GM18502 (cell line): Measurements from ENCODE around the gene IFITM10.
"Not testable (repeated sequence)": the region's sequence is repeated elsewhere in the genome, so short reads cannot be mapped to it uniquely, and the experiment has no call there.

Source experiments
- ATAC-seq: cut with Tn5 transposase; IDR thresholded peaks from one replicate; pipeline ENCODE4 v1.9.1; 2021; ENCODE audit warnings: mild to moderate bottlenecking; ENCODE audit not compliant: unreplicated experiment, poor library complexity

Gene IFITM10

DNA sequence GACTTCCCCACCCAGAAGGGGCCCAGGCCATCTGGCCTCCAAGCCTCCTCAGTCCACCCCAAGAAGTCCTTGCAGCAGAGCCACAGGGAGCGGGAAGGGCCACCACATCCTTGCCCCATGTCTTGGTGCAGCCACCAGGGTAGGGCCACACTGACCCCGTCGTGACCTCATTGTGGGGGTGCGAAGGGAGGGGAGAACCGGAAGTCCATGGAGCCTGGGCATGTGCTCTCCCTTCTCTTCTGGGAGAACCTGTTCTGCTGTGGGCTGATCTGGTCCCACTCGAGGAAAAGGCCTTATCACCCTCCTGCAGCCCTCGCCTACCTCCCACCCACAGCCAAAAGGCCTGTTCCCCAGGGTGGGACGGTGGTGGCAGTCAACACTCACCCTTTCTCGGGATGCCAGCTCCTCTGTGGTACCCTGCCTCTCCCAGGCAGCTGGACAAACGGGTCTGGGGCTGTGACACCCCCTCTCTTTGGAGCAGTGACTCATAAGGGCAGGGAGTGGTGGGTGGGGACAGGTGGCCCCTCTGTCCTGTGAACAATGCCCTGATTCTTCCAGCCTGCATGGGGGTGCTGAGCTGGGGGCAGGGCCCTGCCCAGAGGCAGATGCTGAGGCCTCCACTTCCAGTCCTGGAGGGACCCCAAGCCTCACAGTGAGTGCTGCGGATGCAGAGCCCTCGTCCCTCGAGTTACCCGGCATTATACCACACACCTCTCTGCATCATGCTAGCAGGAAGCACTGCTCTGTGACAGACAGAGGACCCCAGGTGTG is 27.9 kb upstream of the IFITM10 start:
- ATAC-seq: no peak

DNA sequence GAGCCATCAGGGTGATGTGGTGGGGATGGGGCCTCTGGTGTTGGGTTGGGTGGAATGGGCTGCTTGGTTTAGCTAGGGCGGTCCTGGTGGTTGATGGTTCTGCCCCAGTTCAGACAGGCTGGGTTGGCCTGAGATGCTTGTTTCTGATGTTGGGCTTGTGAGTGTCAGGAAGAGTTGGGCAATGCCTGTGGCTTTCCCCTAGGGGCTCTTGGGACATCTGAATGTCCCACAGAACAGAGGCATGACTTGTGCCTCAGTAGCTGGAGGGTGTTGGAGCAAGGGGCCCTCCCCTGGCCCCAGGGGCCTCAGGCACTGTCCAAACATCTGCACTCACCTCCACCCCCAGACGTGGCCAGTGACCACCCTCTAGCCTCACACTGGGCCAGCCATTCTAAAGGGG is 27.3 kb upstream of the IFITM10 start:
- ATAC-seq: no peak

DNA sequence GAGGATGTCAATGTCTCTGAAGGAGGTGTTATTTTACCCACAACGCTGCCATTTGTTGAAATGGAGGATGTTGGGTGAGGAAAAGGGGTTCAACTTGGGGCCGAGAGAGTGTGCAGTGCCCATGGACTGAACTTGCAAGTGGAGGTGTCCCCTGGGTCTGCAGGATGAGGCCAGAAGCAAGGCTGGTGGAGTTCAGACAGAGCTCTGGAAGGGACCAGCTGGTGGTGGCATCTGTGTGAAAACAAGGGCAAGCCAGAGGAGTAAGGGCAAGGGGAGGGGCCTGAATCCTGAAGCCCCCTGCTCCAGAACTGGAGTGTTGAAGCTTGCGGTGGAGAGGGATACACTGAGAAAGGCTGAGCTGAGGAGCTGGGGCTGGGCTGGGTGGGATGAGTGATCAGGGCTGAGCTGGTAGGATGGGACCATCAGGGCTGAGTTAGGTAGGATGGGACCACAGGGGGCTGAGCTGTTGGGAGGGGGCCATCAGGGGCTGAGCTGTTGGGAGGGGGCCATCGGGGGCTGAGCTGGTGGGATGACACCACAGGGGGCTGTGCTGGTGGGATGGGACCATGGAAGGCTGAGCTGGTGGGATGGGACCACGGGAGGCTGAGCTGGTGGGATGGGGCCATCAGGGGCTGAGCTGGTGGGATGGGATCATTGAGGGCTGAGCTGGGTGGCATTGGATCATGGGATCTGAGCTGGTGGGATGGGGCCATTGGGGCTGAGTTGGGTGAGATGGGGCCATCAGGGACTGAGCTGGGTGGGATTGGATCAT is 26.7 kb upstream of the IFITM10 start:
- no peak for ATAC-seq

DNA sequence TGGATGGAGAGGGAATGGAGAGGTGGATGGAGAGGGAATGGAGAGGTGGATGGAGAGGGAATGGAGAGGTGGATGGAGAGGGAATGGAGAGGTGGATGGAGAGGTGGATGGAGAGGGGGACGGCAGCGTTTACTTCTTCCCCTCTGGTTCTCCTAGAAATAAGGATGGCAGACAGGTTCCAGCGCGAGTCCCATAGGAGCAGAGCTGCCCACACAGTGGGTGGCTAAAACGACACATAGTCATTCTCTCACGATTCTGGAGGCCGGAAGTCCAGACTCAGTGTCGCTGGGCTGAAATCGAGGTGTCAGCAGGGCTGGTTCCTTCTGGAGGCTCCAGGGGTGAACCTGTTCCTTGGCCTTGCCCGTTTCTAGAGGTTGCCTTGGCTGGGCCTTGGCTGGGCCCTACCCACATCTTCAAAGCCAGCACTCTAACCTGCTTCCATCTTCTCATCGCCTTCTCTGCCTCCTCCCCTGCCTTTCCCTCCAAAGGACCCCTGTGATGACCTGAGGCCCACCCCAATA is 26.0 kb upstream of the IFITM10 start:
- no peak for ATAC-seq

DNA sequence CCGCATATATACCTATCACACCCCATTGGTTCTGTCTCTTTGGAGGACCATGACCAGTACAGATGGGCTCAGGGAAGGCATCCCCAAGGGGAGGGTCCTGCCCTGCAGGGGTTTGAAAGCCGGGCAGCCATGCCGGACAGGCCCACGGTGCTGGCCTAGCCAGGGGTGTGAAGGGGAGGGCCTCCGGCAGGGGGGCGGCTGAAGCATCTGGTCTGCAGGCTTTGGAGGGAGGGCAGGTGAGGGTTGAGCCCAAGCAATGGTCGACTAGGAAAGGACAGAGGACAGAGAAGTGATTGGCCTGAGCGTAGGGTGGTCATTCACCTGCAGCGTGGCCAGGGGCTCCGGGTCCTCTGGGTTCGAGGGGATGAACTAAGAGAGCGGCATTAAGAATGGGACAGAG is 24.5 kb upstream of the IFITM10 start:
- no peak for ATAC-seq

DNA sequence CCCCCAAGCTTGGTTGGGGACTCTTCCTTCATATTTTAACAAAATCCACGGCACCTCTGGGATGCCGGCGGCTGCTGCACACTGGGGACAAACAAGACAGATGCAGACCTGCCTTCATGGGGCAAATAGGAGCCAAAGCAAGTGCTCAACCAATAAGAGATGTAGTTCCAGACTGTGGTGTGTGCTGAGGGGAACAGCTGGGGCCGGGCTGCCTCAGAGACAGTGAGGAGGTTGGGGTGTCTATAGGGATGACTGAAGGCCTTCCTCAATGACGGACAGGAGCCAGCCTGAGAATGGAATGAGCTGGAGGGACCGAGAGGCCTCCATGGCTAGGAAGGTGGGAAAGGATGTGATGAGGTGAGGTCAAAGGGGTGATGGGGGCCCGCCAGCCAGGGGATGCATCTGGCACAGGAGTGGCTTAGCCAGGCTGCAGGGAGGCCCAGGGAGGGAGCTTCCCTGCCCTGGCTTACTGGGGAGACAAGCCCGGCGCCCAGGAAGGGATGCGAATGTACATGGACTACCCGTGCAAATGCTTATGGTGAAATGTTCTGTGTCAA is 23.7 kb upstream of the IFITM10 start:
- ATAC-seq: no peak

DNA sequence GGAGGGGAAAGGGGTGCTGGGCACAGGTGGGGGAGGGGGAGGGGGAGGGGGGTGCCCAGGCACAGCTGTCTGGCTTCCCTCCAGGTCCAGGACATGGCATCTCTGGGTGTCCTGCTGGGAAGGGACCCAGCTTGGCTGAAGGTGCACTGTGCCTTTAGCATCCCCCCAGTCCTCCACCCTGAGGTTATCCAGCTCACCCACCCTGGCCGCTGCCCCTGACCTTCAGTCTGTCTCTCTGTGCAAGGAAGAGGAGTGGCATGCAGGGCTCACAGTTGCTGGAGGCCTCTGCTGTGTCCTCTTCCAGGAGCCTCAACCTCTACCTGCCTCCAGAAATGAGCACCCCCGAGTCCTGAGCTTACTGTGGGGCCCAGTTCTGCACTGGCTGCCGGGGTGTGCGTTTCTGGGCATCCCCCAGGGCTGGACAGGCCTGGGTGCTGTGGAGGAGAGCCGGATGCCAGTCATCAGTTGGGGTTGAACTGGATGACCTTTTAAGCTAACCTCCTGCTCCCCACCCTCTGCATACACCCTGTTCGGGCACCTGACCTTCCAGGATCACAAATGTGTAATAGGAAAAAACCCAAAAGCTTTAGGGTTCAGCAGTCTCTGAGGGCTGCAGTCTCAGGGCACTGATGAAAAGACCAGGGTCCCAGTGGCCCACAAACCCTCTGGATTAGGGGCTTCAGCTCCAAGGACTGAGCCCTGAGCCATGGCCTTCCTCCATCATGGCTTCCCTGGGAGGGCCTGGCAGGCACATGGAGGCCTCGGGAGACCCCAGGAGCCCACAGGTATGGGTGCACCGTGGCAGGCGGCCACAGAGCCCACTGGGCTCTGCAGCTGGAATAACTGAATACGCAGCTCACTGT is 23.0 kb upstream of the IFITM10 start:
- no peak for ATAC-seq

DNA sequence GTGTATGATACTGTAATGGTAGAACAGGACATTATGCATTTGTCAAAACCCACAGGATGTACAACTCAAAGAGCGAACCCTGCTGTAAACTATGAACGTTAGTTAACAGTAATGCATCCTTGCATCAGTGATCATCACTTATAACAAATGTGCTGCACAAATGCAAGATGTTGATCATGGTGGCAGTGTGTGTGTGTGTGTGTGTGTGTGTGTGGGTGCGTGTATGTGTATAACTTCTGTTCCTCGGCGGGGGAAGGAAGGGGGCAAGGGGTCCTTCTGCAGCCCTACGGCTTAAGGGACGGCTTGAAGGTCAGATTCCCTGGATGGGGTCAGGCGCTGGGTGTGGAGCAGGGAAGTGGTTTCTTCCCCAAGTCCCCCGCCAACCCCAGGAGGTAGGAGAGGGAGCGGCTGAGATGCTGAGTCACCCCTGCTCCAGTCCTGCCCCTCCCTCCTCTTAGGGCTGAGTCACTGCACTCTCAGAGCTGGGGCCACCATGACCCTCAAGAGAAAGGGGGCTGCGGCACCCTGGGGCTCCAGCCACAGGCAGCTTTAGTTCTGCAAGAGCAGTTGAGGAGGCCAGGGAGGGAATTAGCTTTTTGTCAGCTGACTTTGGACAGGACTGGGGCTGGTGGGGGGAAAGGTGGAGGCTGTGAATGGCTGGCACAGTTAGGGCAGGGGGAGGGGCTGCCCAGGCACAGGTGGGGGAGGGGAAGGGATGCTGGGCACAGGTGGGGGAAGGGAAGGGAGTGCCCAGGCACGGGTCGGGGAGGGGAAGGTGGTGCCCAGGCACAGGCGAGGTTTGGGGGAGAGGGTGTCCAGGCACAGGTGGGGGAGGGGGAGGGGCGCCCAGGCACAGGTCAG is 22.1 kb upstream of the IFITM10 start:
- ATAC-seq: no peak

DNA sequence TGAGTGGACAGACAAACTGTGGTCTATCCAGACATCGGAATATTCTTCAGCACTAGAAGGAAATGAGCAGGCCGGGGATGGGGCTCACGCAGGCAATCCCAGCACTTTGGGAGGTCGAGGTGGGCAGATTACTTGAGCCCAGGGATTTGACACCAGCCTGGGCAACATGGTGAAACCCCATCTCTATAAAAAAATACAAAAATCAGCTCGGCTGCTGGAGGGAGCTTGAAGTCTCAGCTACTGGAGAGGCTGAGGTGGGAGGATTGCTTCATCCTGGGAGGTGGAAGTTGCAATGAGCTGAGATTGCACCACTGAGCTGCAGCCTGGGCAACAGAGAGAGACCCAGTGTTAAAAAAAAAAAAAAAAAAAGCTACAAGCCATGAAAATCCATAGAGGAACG is 21.3 kb upstream of the IFITM10 start:
- no peak for ATAC-seq

DNA sequence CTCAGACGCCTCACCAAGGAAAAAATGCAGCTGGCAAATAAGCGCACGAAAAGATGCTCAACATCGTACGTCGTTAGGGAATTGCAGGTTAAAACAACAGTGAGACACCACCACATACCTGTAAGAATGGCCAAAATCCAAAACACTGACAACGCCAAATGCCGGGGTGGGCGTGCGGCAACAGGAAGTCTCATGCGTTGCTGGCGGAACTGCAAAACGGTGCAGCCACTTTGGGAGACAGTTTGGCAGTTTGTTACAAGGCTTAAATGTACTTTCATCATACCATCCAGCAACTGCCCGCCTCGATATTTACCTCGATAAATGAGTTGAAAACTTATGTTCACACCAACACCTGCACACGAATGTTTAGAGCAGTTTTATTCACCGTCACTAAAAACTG is 20.9 kb upstream of the IFITM10 start:
- ATAC-seq: no peak

DNA sequence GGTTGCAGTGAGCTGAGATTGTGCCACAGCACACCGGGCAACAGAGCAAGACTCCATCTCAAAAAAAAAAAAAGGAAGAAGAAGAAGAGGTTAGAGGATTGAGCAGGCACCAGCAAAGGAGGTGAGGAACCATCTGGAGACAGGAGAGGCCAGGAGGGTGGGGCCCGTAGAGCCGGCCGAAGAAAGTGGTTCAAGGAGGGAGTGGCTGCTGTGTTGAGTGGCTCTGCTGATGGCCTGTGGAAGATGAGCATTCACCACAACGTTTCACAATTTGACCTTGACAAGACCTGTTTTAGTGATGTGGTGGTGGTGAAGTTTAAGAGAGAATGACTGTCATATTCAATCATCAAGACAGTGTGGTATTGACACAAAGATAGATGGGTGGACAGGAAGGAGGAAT is 20.1 kb upstream of the IFITM10 start:
- ATAC-seq: no peak

DNA sequence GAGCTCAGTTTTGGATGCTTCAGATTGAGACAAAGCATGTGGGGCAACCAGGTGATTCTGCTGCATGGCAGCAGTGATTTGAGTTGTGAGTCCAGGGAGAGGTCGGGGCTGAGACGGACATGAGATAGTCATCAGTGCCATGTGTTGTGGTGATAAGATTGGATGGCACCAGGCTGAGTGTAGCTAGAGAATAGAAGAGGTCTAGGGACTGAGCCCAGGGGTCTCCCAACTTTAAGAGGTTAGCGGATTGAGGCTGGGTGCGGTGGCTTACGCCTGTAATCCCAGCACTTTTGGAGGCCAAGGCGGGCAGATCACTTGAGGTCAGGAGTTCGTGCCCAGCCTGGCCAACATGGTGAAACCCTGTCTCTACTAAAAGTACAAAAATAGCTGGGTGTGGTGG is 19.7 kb upstream of the IFITM10 start:
- no peak for ATAC-seq

DNA sequence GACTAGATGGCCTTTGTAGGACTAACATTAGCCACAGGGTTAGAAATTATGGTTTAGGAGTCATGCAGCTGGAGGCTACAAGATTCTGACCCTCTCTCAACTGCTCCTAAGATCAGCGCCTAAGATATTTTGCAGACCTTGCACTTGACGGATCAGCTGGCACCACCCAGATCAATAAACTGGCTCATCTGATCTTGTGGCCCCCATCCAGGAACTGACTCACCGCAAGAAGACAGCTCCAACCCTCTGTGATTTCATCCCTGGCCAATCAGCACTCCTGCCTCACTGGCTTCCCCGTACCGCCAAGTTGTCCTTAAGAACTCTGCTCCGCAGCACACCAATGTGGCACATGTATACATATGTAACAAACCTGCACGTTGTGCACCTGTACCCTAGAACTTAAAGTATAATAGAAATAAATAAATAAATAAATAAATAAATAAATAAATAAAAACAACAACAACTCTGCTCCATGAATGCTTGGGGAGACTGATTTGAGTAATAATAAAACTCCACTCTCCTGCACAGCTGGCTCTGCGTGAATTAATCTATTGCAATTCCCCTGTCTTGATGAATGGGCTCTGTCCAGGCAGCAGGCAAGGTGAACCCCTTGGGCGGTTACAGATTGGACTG is 19.0 kb upstream of the IFITM10 start:
- not testable (repeated sequence) for ATAC-seq

DNA sequence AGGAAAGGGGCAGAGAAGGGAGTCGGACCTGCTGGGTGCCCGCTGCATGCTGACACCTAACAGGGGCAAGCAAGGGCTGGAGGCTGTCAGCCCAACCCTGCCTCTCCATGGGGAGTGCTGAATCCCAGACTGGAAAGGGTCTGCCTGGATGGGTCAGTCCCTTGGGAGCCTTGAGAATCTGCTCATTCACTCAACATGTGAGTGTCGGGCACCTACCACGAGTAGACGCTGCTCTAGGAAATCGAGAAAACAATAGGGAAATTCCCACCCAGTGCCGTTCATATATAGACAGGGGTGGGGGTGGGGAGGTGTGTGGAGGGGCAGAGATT is 17.7 kb upstream of the IFITM10 start:
- ATAC-seq: no peak

DNA sequence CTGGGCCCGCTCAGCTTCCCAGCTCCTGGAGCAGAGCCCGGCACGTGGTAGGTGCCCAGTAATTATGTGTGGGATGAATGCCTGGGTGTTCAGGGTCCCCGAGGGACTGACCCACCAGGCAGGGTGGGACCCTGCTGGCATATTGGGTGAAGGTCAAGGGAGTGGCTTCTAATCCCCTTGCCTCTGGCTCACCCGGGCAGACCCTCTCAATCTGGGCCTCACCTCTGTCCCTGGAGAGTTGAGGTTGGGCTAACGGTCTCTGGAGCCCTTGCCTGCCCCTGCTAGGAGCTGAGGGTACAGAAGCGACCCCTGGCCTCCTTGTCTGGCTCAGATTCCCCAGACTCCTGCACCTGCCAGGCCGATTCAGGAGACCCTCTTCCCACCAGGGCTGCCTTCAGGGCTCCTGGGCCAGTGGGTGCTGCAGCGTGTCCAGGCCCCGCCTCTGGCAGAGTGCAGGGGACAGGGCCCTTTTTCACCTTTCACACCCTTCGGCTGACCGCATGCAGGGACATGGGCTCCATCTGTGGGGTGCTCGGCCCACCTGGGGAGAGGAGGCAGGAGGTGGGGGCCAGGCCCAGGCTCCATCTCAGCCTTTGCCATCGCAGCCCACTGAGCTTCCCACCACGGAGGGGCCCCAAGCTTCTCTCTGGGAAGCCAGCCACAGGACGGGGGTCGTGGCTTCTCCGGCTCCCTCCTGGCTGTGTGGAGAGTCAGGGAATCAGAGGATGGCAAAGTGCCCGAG is 17.2 kb upstream of the IFITM10 start:
- no peak for ATAC-seq

DNA sequence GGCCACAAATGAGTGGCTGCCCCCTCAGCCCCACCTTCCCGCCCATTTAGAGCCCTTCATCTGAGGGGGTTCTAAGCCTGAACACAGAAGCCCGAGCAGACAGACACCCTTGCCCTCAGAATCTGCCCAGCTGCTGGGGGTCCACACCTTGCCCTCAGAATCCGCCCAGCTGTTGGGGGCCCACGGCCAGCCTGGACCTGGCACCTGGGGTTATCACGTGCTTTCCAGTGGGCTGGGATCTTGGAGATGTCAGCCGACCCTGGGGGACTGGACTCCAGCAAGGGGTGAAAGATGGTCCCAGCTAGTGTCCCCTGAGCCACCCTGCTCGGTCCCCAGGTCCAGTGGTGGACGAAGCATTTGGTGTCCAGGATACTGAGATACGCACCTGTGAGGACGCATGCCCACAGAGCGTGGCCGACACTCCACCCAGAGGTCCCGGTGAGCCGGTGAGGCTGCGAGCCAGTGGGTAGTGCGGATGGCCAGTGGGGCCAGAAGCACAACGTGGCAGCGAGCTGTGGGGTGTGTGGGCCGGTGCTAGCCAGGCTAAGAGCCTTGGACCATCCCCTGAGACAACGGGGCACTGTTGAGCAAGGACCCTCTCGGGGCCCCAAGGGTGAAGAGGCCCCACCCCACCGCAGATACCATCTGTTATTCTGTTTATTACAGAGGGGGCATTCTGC is 16.5 kb upstream of the IFITM10 start:
- no peak for ATAC-seq

DNA sequence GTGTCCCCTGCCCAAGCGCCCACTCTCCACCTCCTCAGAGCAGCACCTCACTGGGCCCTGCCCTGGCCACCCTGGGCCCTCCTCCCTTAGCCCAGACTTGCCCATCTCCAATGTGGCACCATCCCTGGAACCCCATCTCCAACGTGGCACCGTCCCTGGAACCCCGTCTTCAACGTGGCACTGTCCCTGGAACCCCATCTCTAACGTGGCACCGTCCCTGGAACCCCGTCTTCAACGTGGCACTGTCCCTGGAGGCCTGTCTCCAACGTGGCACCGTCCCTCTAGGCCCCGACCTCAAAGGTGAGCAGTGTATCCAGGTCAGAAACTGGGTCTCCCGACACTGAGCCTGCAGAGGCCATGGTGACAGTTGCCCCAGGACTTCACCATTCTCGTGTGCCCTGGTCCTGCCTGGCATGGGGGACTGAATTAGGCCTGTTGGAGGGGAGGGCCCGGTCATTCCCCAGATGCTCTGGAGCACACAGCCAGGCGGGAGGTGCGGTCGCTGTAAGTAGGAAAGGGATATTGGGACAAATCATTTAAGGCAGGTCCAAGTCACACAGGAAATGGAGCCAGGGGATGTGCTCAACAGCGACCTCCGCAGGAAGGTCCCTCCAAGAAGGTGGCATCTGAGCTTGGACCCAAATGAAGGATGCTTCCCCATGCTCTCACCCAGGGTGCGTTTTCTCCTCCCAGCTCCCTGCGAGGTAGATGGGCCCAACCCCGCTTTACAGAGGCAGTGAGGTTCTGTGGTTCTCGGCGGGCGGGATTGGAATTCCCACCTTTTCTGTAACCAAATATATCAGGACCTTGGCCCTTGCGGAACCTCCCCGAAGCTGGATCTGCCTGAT is 15.7 kb upstream of the IFITM10 start:
- ATAC-seq: no peak
